ENCODE measurements around the gene DBH.

Gene DBH

DNA sequence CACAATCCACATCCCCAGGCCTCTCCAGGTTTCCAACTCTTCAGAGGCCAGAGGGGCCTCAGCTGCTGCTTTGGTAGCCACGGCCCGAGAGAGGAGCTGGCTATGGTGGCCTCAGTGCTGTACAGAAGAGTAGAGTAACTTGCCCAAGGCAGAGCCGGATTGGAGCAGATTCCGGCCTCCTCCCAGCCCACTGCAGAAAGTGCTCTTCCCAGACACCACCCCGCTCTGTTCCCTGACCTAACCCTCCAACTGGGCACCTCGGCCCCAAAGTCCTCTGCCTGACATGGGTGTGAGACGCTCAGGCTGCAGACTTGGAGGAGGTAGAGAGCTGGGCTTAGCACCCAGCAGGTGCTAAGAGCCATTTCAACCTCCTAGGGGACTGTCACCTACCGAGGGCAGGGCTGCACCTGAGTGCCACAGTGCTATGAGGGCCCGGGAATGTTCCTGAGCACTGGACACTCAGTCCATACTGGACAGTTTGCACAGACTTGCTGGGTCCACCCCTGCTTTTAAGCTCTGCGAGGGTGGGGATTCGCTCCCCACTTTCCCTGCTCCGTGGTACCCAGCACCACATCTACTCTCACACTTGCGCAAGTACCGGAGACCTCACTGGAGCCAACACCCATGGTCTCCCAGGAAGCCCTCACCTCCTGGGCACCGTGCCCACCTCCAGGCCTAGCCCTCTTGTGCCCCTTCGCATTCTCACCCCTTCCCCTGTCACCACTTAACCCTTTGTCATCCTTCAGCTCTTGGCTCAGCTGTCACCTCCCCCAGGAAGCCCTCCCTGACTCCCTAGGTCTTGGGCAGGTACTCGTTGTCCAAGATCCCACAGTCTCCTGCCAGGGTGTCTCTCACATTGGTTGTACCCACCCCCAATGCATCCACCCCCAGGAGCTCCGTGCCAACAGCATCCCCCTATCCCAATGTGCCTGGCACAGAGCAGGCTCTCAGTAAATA, 49.8 kb downstream of the DBH start:
- no peak for DNase-seq

GRCh38 chr9:133686642-133687575, 50.7 kb downstream of the DBH start:
- no peak for DNase-seq

GRCh38 chr9:133687856-133688761, 51.9 kb downstream of the DBH start:
- no peak for DNase-seq

- DNase-seq = no peak
Measured at GRCh38 chr9:133689151-133689763, 53.1 kb downstream of the DBH start.

GRCh38 chr9:133690081-133690561, 54.0 kb downstream of the DBH start:
- no peak for DNase-seq

- no peak for DNase-seq
Measured at GRCh38 chr9:133691191-133691590, 55.0 kb downstream of the DBH start.

DNA sequence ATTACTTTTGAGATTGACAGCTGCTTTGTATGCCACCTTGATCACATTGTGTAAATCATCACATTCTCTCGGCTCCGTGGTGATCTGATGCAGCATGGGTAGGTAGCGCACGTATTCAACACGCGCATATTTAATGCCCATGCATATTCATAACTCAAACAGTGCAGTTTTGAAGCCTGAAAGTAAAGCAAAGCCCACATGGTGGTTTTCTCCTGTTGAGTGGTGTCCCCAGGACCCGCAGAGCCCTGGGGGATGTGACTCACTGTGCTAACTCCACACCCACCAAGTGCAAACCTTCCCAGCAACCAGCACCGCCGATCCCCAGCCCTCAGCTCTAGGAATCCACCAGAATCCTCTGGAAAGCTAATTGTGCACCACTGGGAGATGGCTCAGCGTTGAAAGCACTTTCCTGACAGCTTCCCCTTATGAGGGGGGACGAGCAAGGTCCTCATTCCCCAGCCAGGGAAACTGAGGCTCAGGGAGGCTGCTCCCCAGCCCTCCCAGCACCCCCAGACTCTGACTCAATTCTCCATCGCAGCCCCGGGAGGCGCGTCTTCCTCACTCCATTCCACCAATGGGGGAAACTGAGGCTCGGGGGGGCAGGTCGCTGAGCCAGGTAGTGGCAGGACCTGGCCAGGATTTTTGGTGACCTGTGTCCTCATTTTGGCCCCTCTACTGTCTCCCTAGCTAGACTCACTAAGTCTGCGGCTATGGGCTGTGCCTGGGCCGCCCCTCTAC, 55.6 kb downstream of the DBH start:
- no peak for DNase-seq

- no peak for DNase-seq
Measured at GRCh38 chr9:133692364-133692985, 56.3 kb downstream of the DBH start.

- no peak for DNase-seq
Measured at GRCh38 chr9:133693116-133693515, 57.0 kb downstream of the DBH start.

- DNase-seq = no peak
Measured at GRCh38 chr9:133693703-133694529, 57.8 kb downstream of the DBH start.

DNA sequence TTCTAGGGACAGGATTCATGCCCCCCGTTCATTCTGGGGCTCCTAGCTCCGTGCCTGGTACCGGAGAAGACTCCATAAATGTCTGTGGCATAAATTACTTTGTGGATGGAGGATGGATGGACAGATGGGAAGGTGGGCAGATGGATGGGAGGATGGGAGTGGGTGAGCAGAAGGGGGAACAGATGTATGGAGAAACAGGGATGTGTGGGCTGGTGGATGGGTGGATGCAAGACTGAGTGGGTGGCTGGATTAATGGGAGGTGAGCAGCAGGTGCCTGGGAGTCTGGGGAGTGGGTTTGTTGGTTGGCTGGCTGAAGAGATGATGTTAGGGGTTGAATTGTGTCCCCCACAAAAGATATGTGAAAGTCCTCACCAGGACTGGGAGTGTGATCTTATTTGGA, 58.5 kb downstream of the DBH start:
- DNase-seq = no peak

- DNase-seq = no peak
Measured at GRCh38 chr9:133696071-133696472, 59.9 kb downstream of the DBH start.

DNA sequence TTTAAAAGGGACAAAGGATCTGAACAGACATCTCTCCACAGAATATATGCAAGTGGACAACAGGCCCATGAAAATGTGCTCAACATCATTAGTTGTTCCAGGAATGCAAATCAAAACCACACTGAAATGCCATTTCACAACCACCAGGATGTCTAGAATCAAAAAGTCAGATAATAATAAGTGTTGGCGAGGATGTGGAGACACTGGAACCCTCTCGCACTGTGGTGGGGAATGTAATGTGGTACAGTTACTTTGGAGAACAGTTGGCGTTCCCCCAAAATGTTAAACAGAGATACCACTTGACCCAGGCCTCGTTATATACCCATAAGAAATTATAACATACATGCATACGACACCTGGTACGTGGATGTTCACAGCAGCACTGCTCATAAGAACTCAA, 63.4 kb downstream of the DBH start:
- DNase-seq = no peak

GRCh38 chr9:133700819-133701320, 64.7 kb downstream of the DBH start:
- DNase-seq = no peak

GRCh38 chr9:133701321-133701980, 65.3 kb downstream of the DBH start:
- no peak for DNase-seq

DNA sequence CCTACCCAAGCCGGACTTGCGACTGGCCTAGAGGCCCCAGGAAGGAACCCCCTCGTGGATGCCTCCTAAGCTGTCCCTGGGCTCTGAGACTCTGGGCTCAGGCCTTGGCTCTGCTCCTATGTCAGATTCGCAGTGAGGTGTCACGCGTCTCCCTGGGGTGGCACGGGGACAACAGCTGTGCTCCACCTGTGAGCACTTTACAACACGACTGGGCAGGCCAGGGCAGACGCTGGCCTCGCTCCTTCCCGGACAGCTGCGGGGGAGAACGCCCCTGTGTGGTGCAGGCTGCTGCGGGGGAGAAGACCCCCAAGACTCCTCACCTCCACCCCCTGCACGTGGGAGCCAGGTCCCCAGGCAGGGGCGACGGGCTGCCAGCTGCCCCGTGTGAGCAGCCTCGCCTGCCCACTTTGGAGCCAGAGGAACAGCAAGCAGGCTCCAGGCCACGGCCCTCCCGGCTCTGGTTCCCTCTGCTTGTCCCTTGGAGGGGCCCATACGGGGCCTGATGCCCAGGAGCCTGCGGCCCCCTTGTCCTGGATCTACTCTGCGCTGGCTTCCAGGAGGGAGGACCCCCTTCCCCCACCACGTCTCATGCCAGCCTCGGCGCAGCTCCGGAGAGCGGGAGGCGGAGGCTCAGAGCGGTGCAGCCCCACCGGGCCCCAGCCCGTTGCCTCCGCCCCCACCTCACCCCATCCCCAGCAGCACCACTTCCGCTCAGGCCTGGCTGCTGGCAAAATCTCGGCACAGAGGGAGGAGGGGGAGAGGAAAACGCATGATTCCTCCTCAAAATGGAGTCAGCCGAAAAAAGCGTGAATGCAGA, 66.0 kb downstream of the DBH start:
- DNase-seq = no peak

DNA sequence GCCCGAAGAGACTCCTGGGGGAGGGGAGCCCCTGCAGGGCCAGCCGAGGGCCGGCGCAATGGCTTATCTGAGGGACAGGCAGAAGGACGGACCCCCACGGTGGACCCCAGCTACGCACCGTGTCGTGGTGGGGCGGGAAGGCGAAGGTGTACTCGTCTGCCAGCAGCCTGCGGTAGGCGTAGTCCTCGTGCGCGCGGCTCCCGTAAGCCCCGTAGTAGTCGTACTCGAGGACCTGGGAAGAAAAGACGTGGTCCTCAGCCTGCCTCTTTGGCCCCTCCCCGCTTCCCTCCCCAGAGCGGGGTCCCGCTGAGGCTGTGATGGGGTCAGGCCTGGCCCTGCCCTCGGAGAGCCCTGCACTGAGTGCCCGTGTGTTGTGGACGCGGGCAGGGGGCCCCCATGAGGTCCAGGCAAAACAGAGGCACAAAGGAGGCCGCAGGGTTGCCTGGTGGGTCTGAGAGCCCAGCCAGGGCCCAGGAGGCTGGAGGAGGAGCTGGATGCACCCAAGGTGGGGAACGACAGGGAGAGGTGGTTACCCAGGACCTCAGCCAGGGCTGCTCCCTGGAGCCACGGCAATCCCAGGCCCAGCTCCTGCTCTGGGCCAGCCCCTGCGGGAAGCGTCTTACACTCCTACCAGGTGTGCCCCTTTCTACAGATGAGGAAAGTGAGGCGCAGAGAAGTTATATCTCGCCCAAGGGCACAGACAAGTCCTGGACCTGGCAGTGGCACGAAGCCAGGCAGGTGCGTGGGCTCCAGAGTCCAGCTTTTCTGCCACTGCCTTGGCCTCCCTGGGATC, 66.8 kb downstream of the DBH start:
- DNase-seq = no peak
